Activated CD4-positive, alpha-beta memory T cell treated with anti-CD3 and anti-CD28 coated beads, Interleukin-2, amount 10 ng/mL, durations not matched to agents 7 days and 5 days (primary cell): ENCODE data around the gene MINPP1. TPM values are rescaled to one million over a fixed set of nuclear protein-coding genes. Genes with fewer than 3 reads are reported as not detected.

Experiments
- CTCF ChIA-PET: fragments of 350-600 bp; sonication (Branson Sonifier 250); formaldehyde crosslinking; loops from one replicate; lab custom pipeline; 2021; ENCODE audit warnings: antibody characterized with exemption, inconsistent platforms; lab: Charles Lee
- POLR2A ChIA-PET: fragments of 350-600 bp; sonication (Branson Sonifier 250); formaldehyde crosslinking; loops from one replicate; lab custom pipeline; 2021; ENCODE audit warnings: antibody characterized with exemption; lab: Charles Lee
- DNase-seq: peaks from one replicate; pipeline ENCODE4 v3.0.0-alpha.2; 2020
- H3K27ac Mint-ChIP-seq: one replicate; pipeline ENCODE4 v1.8.0; 2021; ENCODE audit warnings: mild to moderate bottlenecking, mixed read lengths
- H3K27me3 Mint-ChIP-seq: one replicate; pipeline ENCODE4 v1.8.0; 2021; ENCODE audit warnings: mixed read lengths
- H3K36me3 Mint-ChIP-seq: one replicate; pipeline ENCODE4 v1.8.0; 2021; ENCODE audit warnings: low read depth, mixed read lengths
- H3K4me1 Mint-ChIP-seq: one replicate; pipeline ENCODE4 v1.8.0; 2021; ENCODE audit warnings: mixed read lengths
- H3K4me3 Mint-ChIP-seq: one replicate; pipeline ENCODE4 v1.8.0; 2021; ENCODE audit warnings: mild to moderate bottlenecking, mixed read lengths
- H3K9me3 Mint-ChIP-seq: one replicate; pipeline ENCODE4 v1.8.0; 2021; ENCODE audit warnings: mixed read lengths
- total RNA-seq, 2 experiments: library from RNA; stranded (reverse); gene quantifications; one replicate each; pipeline ENCODE4 v1.2.3, GENCODE V29; 2021

MINPP1 gene
- total RNA-seq, 2 experiments from 2014 or later: 11.0 to 11.4 TPM

DNA sequence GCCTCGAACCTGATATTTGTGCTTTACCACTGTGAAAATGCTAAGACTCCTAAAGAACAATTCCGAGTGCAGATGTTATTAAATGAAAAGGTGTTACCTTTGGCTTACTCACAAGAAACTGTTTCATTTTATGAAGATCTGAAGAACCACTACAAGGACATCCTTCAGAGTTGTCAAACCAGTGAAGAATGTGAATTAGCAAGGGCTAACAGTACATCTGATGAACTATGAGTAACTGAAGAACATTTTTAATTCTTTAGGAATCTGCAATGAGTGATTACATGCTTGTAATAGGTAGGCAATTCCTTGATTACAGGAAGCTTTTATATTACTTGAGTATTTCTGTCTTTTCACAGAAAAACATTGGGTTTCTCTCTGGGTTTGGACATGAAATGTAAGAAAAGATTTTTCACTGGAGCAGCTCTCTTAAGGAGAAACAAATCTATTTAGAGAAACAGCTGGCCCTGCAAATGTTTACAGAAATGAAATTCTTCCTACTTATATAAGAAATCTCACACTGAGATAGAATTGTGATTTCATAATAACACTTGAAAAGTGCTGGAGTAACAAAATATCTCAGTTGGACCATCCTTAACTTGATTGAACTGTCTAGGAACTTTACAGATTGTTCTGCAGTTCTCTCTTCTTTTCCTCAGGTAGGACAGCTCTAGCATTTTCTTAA, 47.7 kb downstream of the MINPP1 start:
- Mint-ChIP-seq H3K27ac (no peak overlapping the region), H3K4me1 (no peaks in the 10 kb centered on the region), H3K36me3 (peaks cover 13% of the 10 kb centered on the region), H3K27me3 (no peaks in the 10 kb centered on the region), H3K4me3 (no peak overlapping the region), H3K9me3 (no peaks in the 10 kb centered on the region)
- POLR2A ChIA-PET: no interaction called here
- no peak for DNase-seq
- CTCF ChIA-PET: no interaction called here

DNA sequence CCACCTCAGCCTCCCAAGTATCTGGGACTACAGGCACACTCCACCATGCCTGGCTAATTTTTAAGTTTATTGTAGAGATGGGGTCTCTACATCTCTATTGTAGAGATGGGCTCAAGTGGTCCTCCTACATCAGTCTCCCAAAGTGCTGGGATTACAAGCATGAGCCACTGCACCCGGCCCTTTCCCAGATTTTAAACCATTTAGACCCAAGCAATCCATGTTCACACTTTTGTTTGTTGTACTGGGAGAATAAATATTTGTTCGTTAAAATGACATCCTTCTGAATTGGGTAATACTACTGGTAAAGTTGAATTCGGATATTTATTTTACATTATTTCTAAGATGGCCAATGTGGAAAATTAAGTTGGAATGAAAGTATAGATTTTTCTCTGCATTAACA, 52.7 kb downstream of the MINPP1 start:
- Mint-ChIP-seq H3K27me3 (peaks cover under 1% of the 10 kb centered on the region), H3K4me3 (no peak overlapping the region), H3K9me3 (peaks cover under 1% of the 10 kb centered on the region), H3K27ac (no peak overlapping the region), H3K36me3 (peaks cover 8% of the 10 kb centered on the region), H3K4me1 (no peaks in the 10 kb centered on the region)
- POLR2A ChIA-PET: no interaction called here
- no peak for DNase-seq
- CTCF ChIA-PET: no interaction called here

- CTCF ChIA-PET: no interaction called here
- H3K9me3 Mint-ChIP-seq: peaks cover 5% of the 10 kb centered on the region
- POLR2A ChIA-PET: no interaction called here
- H3K36me3 Mint-ChIP-seq: peaks cover 3% of the 10 kb centered on the region
- no peak for DNase-seq
- H3K4me1 Mint-ChIP-seq: no peaks in the 10 kb centered on the region
- peaks cover 5% of the 10 kb centered on the region for H3K27me3 Mint-ChIP-seq
- no peak overlapping the region for H3K4me3 Mint-ChIP-seq
- no peak overlapping the region for H3K27ac Mint-ChIP-seq
These were observed 53.6 kb downstream of the MINPP1 start for GRCh38 chr10:87558333-87558732.

DNA sequence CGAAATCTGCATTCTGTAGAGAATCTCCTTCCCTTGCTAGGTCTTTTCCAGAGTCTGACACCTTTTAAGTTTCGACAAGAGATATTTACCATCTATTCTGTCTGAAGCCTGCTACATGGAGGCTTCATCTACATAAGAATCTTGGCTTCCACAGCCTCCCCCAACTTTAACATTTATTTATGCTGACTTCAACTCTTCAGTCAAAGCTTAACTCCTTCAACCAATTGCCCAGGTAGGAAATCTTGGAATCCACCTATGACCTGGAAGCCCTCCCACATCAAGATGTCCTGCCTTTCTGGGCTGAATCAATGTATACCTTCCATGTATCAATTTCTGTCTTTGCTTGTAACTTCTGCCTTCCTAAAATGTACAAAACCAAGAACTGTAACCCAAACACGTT, 54.7 kb downstream of the MINPP1 start:
- POLR2A ChIA-PET: no interaction called here
- DNase-seq: no peak

GRCh38 chr10:87560495-87561129, 55.9 kb downstream of the MINPP1 start:
- no peaks in the 10 kb centered on the region for H3K36me3 Mint-ChIP-seq
- no peak overlapping the region for H3K4me3 Mint-ChIP-seq
- H3K27me3 Mint-ChIP-seq: peaks cover 12% of the 10 kb centered on the region
- H3K9me3 Mint-ChIP-seq: peaks cover 11% of the 10 kb centered on the region
- ChIA-PET POLR2A (no interaction called here), CTCF (no interaction called here)
- no peak for DNase-seq
- no peaks in the 10 kb centered on the region for H3K4me1 Mint-ChIP-seq
- no peak overlapping the region for H3K27ac Mint-ChIP-seq

More for the DNA sequence above, 54.7 kb downstream of the MINPP1 start:
- Mint-ChIP-seq H3K27ac (no peak overlapping the region), H3K27me3 (peaks cover 5% of the 10 kb centered on the region), H3K36me3 (no peaks in the 10 kb centered on the region), H3K4me3 (no peak overlapping the region), H3K9me3 (peaks cover 5% of the 10 kb centered on the region), H3K4me1 (no peaks in the 10 kb centered on the region)
- CTCF ChIA-PET: no interaction called here

- Mint-ChIP-seq H3K4me1 (no peaks in the 10 kb centered on the region), H3K36me3 (no peaks in the 10 kb centered on the region), H3K27ac (no peak overlapping the region), H3K27me3 (peaks cover 22% of the 10 kb centered on the region), H3K4me3 (no peak overlapping the region), H3K9me3 (peaks cover 13% of the 10 kb centered on the region)
- CTCF ChIA-PET: no interaction called here
- POLR2A ChIA-PET: interaction anchor here (1.4 kb wide), 1 partner anchor 15 kb away, joined by 3 read pairs; no protein-coding TSS in a partner anchor
- no peak for DNase-seq
These were observed 58.1 kb downstream of the MINPP1 start for GRCh38 chr10:87562750-87563149.

DNA sequence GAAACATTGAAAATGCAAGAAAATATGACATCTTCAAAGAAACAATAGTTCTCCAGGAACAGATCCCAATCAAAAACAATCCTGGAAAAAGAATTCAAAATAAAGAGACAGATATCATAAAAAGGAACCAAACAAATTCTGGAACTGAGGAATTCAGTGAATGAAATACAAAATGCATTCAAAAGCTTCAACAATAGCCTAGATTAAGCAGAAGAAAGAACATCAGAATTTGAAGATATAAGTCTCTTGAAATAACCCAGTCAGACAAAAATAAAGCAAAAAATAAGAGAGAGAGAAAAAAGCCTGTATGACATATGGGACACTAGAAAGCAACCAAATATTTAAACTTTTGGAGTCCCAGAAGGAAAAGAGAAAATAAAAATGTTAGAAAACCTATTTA, 60.3 kb downstream of the MINPP1 start:
- no peaks in the 10 kb centered on the region for H3K4me1 Mint-ChIP-seq
- DNase-seq: no peak
- H3K4me3 Mint-ChIP-seq: no peak overlapping the region
- ChIA-PET POLR2A (no interaction called here), CTCF (no interaction called here)
- H3K36me3 Mint-ChIP-seq: no peaks in the 10 kb centered on the region
- peaks cover 32% of the 10 kb centered on the region for H3K27me3 Mint-ChIP-seq
- no peak overlapping the region for H3K27ac Mint-ChIP-seq
- peaks cover 13% of the 10 kb centered on the region for H3K9me3 Mint-ChIP-seq

DNA sequence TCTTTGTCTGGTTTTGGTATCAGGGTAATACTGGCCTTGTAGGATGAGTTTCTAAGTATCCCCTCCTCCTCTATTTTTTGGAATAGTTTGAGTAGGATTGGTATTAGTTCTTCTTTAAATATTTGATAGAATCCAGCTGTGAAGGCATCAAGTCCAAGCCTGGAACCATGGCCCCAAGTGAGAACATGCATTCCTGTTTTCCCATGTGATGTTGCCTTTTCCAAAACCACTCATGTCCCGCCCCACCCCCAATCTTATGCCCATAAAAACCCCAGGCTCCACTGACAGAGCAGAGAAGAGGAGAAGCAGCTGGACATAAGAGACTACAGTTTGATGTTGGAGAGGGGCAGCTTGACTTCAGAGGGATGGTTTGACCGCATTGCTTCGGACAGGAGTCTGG, 71.2 kb downstream of the MINPP1 start:
- CTCF ChIA-PET: no interaction called here
- H3K27ac Mint-ChIP-seq: no peak overlapping the region

DNA sequence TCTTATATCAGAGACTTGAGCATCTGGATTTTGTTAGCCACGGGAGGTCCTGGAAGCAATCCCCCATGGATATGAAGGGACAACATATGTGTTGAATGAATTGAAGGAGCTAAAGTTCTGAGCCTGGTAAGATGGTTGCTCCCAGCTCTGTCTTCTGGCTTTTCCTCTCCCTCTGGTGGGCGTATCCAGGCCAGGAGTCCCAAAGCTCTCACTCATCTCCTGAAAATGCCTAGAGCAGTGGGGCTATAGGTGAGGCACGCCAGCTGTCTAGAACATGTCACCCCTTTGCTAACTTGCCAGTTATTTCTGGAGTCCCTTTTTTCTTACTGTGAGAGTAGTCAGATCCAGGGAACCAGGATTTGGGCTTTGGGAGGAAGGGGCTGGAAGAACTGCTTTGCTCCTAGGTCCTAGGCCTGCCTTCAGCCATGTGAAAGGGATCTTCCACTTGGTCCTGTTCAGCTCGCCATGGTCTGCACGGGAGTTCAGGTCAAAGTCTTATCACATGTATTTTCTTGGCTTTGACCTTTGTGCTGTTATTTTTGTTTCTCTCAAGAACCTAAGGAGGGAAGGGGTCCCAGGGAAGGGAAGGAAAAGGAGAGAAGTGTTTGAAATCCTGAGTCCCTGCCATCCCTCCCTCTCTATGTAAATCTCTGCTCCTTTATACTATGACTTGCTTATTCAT, 73.6 kb downstream of the MINPP1 start:
- H3K4me3 Mint-ChIP-seq: no peak overlapping the region
- H3K36me3 Mint-ChIP-seq: no peaks in the 10 kb centered on the region
- POLR2A ChIA-PET: no interaction called here
- H3K27me3 Mint-ChIP-seq: peaks cover 29% of the 10 kb centered on the region
- DNase-seq: no peak
- H3K27ac Mint-ChIP-seq: no peak overlapping the region
- no peaks in the 10 kb centered on the region for H3K9me3 Mint-ChIP-seq
- CTCF ChIA-PET: no interaction called here
- no peaks in the 10 kb centered on the region for H3K4me1 Mint-ChIP-seq

More for the DNA sequence above, 71.2 kb downstream of the MINPP1 start:
- Mint-ChIP-seq H3K27me3 (peaks cover 45% of the 10 kb centered on the region), H3K9me3 (no peaks in the 10 kb centered on the region), H3K36me3 (no peaks in the 10 kb centered on the region), H3K4me3 (no peak overlapping the region), H3K4me1 (no peaks in the 10 kb centered on the region)
- POLR2A ChIA-PET: no interaction called here
- DNase-seq: no peak

GRCh38 chr10:87578842-87579401, 74.2 kb downstream of the MINPP1 start:
- Mint-ChIP-seq H3K27ac (no peak overlapping the region), H3K4me3 (no peak overlapping the region), H3K36me3 (no peaks in the 10 kb centered on the region), H3K9me3 (no peaks in the 10 kb centered on the region), H3K4me1 (no peaks in the 10 kb centered on the region), H3K27me3 (peaks cover 27% of the 10 kb centered on the region)
- ChIA-PET POLR2A (no interaction called here), CTCF (no interaction called here)
- no peak for DNase-seq

GRCh38 chr10:87579563-87579962, 74.9 kb downstream of the MINPP1 start:
- Mint-ChIP-seq H3K4me3 (no peak overlapping the region), H3K27me3 (peaks cover 26% of the 10 kb centered on the region), H3K36me3 (no peaks in the 10 kb centered on the region), H3K27ac (no peak overlapping the region), H3K9me3 (no peaks in the 10 kb centered on the region), H3K4me1 (no peaks in the 10 kb centered on the region)
- CTCF ChIA-PET: no interaction called here
- POLR2A ChIA-PET: no interaction called here
- DNase-seq: no peak

- ChIA-PET POLR2A (no interaction called here), CTCF (no interaction called here)
- Mint-ChIP-seq H3K4me1 (no peaks in the 10 kb centered on the region), H3K9me3 (no peaks in the 10 kb centered on the region), H3K36me3 (no peaks in the 10 kb centered on the region), H3K27ac (no peak overlapping the region), H3K27me3 (peaks cover 24% of the 10 kb centered on the region), H3K4me3 (no peak overlapping the region)
- no peak for DNase-seq
These were observed 75.3 kb downstream of the MINPP1 start for GRCh38 chr10:87580016-87580415.
